NCI-H187 treated with DMSO at 0.1 percent for 48 hours (cell line): Measurements from ENCODE around the gene SNCAIP.
"Not testable (repeated sequence)": the region's sequence is repeated elsewhere in the genome, so short reads cannot be mapped to it uniquely, and the experiment has no call there.

ENCODE experiments used
- DNase-seq: peaks from one replicate; lab custom pipeline; 2025; lab: John Stamatoyannopoulos, UW

SNCAIP gene

GRCh38 chr5:122315521-122315920 is 3.5 kb downstream of the SNCAIP start:
- no peak for DNase-seq

GRCh38 chr5:122316656-122317055 is 4.6 kb downstream of the SNCAIP start:
- peak; percentile 95 for DNase-seq

GRCh38 chr5:122319897-122320296 is 7.9 kb downstream of the SNCAIP start:
- DNase-seq, result no peak

GRCh38 chr5:122321921-122322320 is 9.9 kb downstream of the SNCAIP start:
- DNase-seq, result no peak

GRCh38 chr5:122322801-122323548 is 10.9 kb downstream of the SNCAIP start:
- DNase-seq, result no peak

GRCh38 chr5:122323738-122324137 is 11.7 kb downstream of the SNCAIP start:
- no peak for DNase-seq

- no peak for DNase-seq
These were observed 15.1 kb downstream of the SNCAIP start for GRCh38 chr5:122327110-122327509.

- no peak for DNase-seq
These were observed 18.8 kb downstream of the SNCAIP start for GRCh38 chr5:122330881-122331280.

GRCh38 chr5:122332599-122333555 is 20.8 kb downstream of the SNCAIP start:
- DNase-seq, result no peak

GRCh38 chr5:122333564-122333963 is 21.5 kb downstream of the SNCAIP start:
- DNase-seq, result no peak

- DNase-seq, result no peak
These were observed 27.6 kb downstream of the SNCAIP start for GRCh38 chr5:122339591-122339990.

- no peak for DNase-seq
These were observed 29.1 kb downstream of the SNCAIP start for GRCh38 chr5:122341087-122341486.

- DNase-seq, result no peak
These were observed 30.2 kb downstream of the SNCAIP start for GRCh38 chr5:122342256-122342655.

GRCh38 chr5:122346897-122347581 is 35.0 kb downstream of the SNCAIP start:
- no peak for DNase-seq

GRCh38 chr5:122350496-122350895 is 38.5 kb downstream of the SNCAIP start:
- no peak for DNase-seq

- DNase-seq, result no peak
These were observed 39.5 kb downstream of the SNCAIP start for GRCh38 chr5:122351416-122352157.

GRCh38 chr5:122352331-122352730 is 40.3 kb downstream of the SNCAIP start:
- no peak for DNase-seq

- DNase-seq, result not testable (repeated sequence)
These were observed 41.3 kb downstream of the SNCAIP start for GRCh38 chr5:122353361-122353760.

GRCh38 chr5:122354293-122354692 is 42.3 kb downstream of the SNCAIP start:
- no peak for DNase-seq

- no peak for DNase-seq
These were observed 43.3 kb downstream of the SNCAIP start for GRCh38 chr5:122355324-122355723.

GRCh38 chr5:122356855-122357254 is 44.8 kb downstream of the SNCAIP start:
- no peak for DNase-seq
